ENCODE data around the gene S1PR1.
"Not testable (repeated sequence)": the region's sequence is repeated elsewhere in the genome, so short reads cannot be mapped to it uniquely, and the experiment has no call there.

- TF ChIP-seq CTCF (conservative IDR thresholded peaks at IDR 0.05); EZH2 (IDR thresholded peaks at IDR 0.05; ENCODE audit: low read depth): not testable (repeated sequence)
Observed at GRCh38 chr1:101218968-101219367, 17.9 kb upstream of the S1PR1 start.

Data from PC-9 (cell line).